ENCODE measurements around the gene ZNF70. TPM values are rescaled to one million over a fixed set of nuclear protein-coding genes. Genes with fewer than 3 reads are reported as not detected.

ZNF70 gene
- total RNA-seq, 4 donors from 2014 or later: 2.7 to 7.5 (median 5.9) TPM

GRCh38 chr22:23784215-23784732 lies 33.4 kb upstream of the ZNF70 start:
- peaks cover 15 to 44% (median 31%) of the 10 kb centered on the region in 4 donors for H3K4me1 ChIP-seq

DNA sequence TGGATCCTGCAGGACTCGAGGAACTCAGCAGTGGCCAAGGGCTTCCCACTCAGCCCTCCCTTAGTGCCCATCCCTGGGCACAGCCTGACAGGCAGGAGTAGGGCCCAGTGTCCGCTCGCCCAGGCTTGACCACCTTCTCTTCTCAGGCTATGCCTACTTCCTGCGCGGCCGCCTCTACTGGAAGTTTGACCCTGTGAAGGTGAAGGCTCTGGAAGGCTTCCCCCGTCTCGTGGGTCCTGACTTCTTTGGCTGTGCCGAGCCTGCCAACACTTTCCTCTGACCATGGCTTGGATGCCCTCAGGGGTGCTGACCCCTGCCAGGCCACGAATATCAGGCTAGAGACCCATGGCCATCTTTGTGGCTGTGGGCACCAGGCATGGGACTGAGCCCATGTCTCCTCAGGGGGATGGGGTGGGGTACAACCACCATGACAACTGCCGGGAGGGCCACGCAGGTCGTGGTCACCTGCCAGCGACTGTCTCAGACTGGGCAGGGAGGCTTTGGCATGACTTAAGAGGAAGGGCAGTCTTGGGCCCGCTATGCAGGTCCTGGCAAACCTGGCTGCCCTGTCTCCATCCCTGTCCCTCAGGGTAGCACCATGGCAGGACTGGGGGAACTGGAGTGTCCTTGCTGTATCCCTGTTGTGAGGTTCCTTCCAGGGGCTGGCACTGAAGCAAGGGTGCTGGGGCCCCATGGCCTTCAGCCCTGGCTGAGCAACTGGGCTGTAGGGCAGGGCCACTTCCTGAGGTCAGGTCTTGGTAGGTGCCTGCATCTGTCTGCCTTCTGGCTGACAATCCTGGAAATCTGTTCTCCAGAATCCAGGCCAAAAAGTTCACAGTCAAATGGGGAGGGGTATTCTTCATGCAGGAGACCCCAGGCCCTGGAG lies 32.6 kb upstream of the ZNF70 start:
- Histone ChIP-seq H3K9me3 (no peaks in the 10 kb centered on the region), H3K36me3 (no peaks in the 10 kb centered on the region), H3K27me3 (no peaks in the 10 kb centered on the region), H3K4me3 (no peak overlapping the region), H3K27ac (peak overlapping the region in 2 of 4 donors; percentile 4 to 42), H3K4me1 (peaks cover 10 to 36% (median 29%) of the 10 kb centered on the region in 4 donors)
- intact Hi-C loops (cut with DNase I; ENCODE audit: low total_unique reads): no loop called here
- DNase-seq: no peak
- TF ChIP-seq POLR2AphosphoS5 (IDR thresholded peaks at IDR 0.05) (no peak), EP300 (IDR thresholded peaks at IDR 0.05; ENCODE audit: low read depth) (no peak), POLR2A (IDR thresholded peaks at IDR 0.05) (no peak)
- TF ChIP-seq, protein P1, sequence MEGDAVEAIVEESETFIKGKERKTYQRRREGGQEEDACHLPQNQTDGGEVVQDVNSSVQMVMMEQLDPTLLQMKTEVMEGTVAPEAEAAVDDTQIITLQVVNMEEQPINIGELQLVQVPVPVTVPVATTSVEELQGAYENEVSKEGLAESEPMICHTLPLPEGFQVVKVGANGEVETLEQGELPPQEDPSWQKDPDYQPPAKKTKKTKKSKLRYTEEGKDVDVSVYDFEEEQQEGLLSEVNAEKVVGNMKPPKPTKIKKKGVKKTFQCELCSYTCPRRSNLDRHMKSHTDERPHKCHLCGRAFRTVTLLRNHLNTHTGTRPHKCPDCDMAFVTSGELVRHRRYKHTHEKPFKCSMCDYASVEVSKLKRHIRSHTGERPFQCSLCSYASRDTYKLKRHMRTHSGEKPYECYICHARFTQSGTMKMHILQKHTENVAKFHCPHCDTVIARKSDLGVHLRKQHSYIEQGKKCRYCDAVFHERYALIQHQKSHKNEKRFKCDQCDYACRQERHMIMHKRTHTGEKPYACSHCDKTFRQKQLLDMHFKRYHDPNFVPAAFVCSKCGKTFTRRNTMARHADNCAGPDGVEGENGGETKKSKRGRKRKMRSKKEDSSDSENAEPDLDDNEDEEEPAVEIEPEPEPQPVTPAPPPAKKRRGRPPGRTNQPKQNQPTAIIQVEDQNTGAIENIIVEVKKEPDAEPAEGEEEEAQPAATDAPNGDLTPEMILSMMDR (IDR thresholded peaks at IDR 0.05): no peak
- in situ Hi-C loops (cut with MboI; ENCODE audit: low pct_ligation_motif_present in 1 of 4, low pct_unique_long_range_greater_than_20kb in 1 of 4, low sequenced_read_pairs in 3 of 4): loop anchor here in 2 of 4 donors (10.0 kb wide), 1 partner anchor 61 kb away; no protein-coding TSS in a partner anchor
- 68 to 83% methylated on average over 4 to 15 of the region's 15 CpGs for WGBS, 2 donors (ENCODE audit: low coverage in 1 of 2)

More at GRCh38 chr22:23784215-23784732, 33.4 kb upstream of the ZNF70 start:
- TF ChIP-seq POLR2AphosphoS5 (IDR thresholded peaks at IDR 0.05): no peak
- no peak for TF ChIP-seq EP300 (IDR thresholded peaks at IDR 0.05; ENCODE audit: low read depth)
- TF ChIP-seq, protein P1 (IDR thresholded peaks at IDR 0.05): no peak
- TF ChIP-seq POLR2A (IDR thresholded peaks at IDR 0.05): no peak
- Histone ChIP-seq H3K27ac (peak overlapping the region in 2 of 4 donors; percentile 4 to 42), H3K27me3 (no peaks in the 10 kb centered on the region), H3K9me3 (no peaks in the 10 kb centered on the region), H3K36me3 (no peaks in the 10 kb centered on the region), H3K4me3 (no peak overlapping the region)
- in situ Hi-C loops (cut with MboI; ENCODE audit: low pct_ligation_motif_present in 1 of 4, low pct_unique_long_range_greater_than_20kb in 1 of 4, low sequenced_read_pairs in 3 of 4): loop anchor here in 2 of 4 donors (10.0 kb wide), 1 partner anchor 61 kb away; no protein-coding TSS in a partner anchor
- WGBS, 2 donors (ENCODE audit: low coverage in 1 of 2): 54 to 56% methylated on average over 7 to 8 of the region's 8 CpGs
- peak; percentile 63 for DNase-seq
- intact Hi-C loops (cut with DNase I; ENCODE audit: low total_unique reads): no loop called here

- Histone ChIP-seq H3K36me3 (no peaks in the 10 kb centered on the region), H3K9me3 (no peaks in the 10 kb centered on the region), H3K4me3 (no peak overlapping the region), H3K27ac (no peak overlapping the region), H3K4me1 (peaks cover 6 to 28% (median 23%) of the 10 kb centered on the region in 4 donors), H3K27me3 (no peaks in the 10 kb centered on the region)
- TF ChIP-seq POLR2AphosphoS5 (IDR thresholded peaks at IDR 0.05): no peak
- TF ChIP-seq, protein P1 (IDR thresholded peaks at IDR 0.05): no peak
- TF ChIP-seq EP300 (IDR thresholded peaks at IDR 0.05; ENCODE audit: low read depth): no peak
- TF ChIP-seq POLR2A (IDR thresholded peaks at IDR 0.05): no peak
- intact Hi-C loops (cut with DNase I; ENCODE audit: low total_unique reads) (no loop called here), in situ Hi-C loops (cut with MboI; ENCODE audit: low pct_ligation_motif_present in 1 of 4, low pct_unique_long_range_greater_than_20kb in 1 of 4, low sequenced_read_pairs in 3 of 4) (loop anchor here in 2 of 4 donors (10.0 kb wide), 1 partner anchor 62 kb away; no protein-coding TSS in a partner anchor)
- WGBS, 2 donors (ENCODE audit: low coverage in 1 of 2): 83% methylated on average over 1 of the region's 1 CpG; no CpG with 5 or more reads in 1 of the 2 donors
- no peak for DNase-seq
Measured at GRCh38 chr22:23782703-23783102, 31.8 kb upstream of the ZNF70 start.

- Histone ChIP-seq H3K4me1 (peaks cover 4 to 25% (median 20%) of the 10 kb centered on the region in 4 donors), H3K27ac (no peak overlapping the region), H3K36me3 (no peaks in the 10 kb centered on the region), H3K9me3 (no peaks in the 10 kb centered on the region), H3K27me3 (no peaks in the 10 kb centered on the region), H3K4me3 (no peak overlapping the region)
- TF ChIP-seq EP300 (IDR thresholded peaks at IDR 0.05; ENCODE audit: low read depth) (no peak), POLR2AphosphoS5 (IDR thresholded peaks at IDR 0.05) (no peak), POLR2A (IDR thresholded peaks at IDR 0.05) (no peak)
- TF ChIP-seq, protein P1 (IDR thresholded peaks at IDR 0.05): no peak
- WGBS, 2 donors (ENCODE audit: low coverage in 1 of 2): 82% methylated on average over 5 of the region's 16 CpGs; no CpG with 5 or more reads in 1 of the 2 donors
- DNase-seq: no peak
- in situ Hi-C loops (cut with MboI; ENCODE audit: low pct_ligation_motif_present in 1 of 4, low pct_unique_long_range_greater_than_20kb in 1 of 4, low sequenced_read_pairs in 3 of 4) (loop anchor here in 2 of 4 donors (10.0 kb wide), 1 partner anchor 63 kb away; no protein-coding TSS in a partner anchor), intact Hi-C loops (cut with DNase I; ENCODE audit: low total_unique reads) (no loop called here)
Measured at GRCh38 chr22:23782252-23782651, 31.3 kb upstream of the ZNF70 start.
